Breast epithelium (tissue), 4 donors: ENCODE measurements around the gene DYSF. TPM values are rescaled to one million over a fixed set of nuclear protein-coding genes. Genes with fewer than 3 reads are reported as not detected.

Source experiments
- DNase-seq, 2 donors: peaks; one replicate each; pipeline ENCODE4 v3.0.0-alpha.2; 2019; ENCODE audit warnings: low spot score in 2 of 2
- H3K27ac ChIP-seq, 2 donors: fragments of 200-600 bp; sonication (generic) in 1 of 2; one replicate each; pipeline ENCODE4 v1.5.1; 2016 to 2019; ENCODE audit warnings: mild to moderate bottlenecking in 1 of 2
- H3K27me3 ChIP-seq, 2 donors: fragments of 200-600 bp; sonication (generic) in 1 of 2; one replicate each; pipeline versions ENCODE4 v1.5.1 to v1.6.0; 2017 to 2019; ENCODE audit warnings: control low read depth in 1 of 2, mild to moderate bottlenecking in 1 of 2
- H3K36me3 ChIP-seq: fragments of 200-600 bp; one replicate; pipeline ENCODE4 v1.5.1; 2019
- H3K4me1 ChIP-seq, 2 donors: fragments of 200-600 bp; sonication (generic); one replicate each; pipeline ENCODE4 v1.5.1; 2016 to 2019; ENCODE audit warnings: control low read depth in 1 of 2
- H3K4me3 ChIP-seq, 3 donors: fragments of 200-600 bp; sonication (generic); 1 replicate in 2 of 3; 2 replicates in 1 of 3; pipeline ENCODE4 v1.5.1; 2016 to 2019; ENCODE audit warnings: mild to moderate bottlenecking in 3 of 3, moderate library complexity in 2 of 3
- H3K9me3 ChIP-seq, 2 donors: fragments of 200-600 bp; sonication (generic) in 1 of 2; one replicate each; pipeline ENCODE4 v1.5.1; 2016 to 2019; ENCODE audit warnings: control low read depth in 1 of 2
- CTCF ChIP-seq, 3 donors: fragments of 450-650 bp; IDR thresholded peaks; one replicate each; pipeline ENCODE4 v1.5.1; 2016 to 2017; ENCODE audit warnings: antibody characterized with exemption in 3 of 3, mild to moderate bottlenecking in 3 of 3, moderate library complexity in 3 of 3
- POLR2A ChIP-seq: fragments of 450-650 bp; IDR thresholded peaks from one replicate; pipeline ENCODE4 v1.6.1; 2016; ENCODE audit warnings: antibody characterized with exemption, mild to moderate bottlenecking, moderate library complexity
- POLR2AphosphoS5 ChIP-seq, 3 donors: sonication (generic); formaldehyde crosslinking; IDR thresholded peaks; one replicate each; pipeline ENCODE4 v1.6.1; 2017; ENCODE audit warnings: antibody characterized with exemption in 3 of 3
- intact Hi-C: fragments of 100-400 bp; cut with DNase I; formaldehyde crosslinking; loops from one replicate; pipeline ENCODE4 v1.15.1; 2023; ENCODE audit warnings: low total_unique reads
- total RNA-seq, 3 donors: library from RNA; depleted of rRNA; stranded (reverse); fragments of >200 nt; gene quantifications; one replicate each; pipeline ENCODE4 v1.1.0, GENCODE V29; 2016

The DYSF gene
- total RNA-seq, 3 donors from 2014 or later = 3.0 to 15.7 (median 4.8) TPM

- Histone ChIP-seq H3K4me3 (no peak overlapping the region), H3K36me3 (no peaks in the 10 kb centered on the region), H3K9me3 (no peaks in the 10 kb centered on the region), H3K4me1 (no peaks in the 10 kb centered on the region), H3K27ac (no peak overlapping the region), H3K27me3 (no peaks in the 10 kb centered on the region)
- DNase-seq = no peak
- TF ChIP-seq CTCF (IDR thresholded peaks at IDR 0.05) (no peak), POLR2A (no peak), POLR2AphosphoS5 (IDR thresholded peaks at IDR 0.05) (no peak)
- intact Hi-C loops = no loop called here
Measured at GRCh38 chr2:71513721-71514120, 60.4 kb downstream of the DYSF start.

GRCh38 chr2:71516253-71516888 is 63.0 kb downstream of the DYSF start:
- Histone ChIP-seq H3K27ac (no peak overlapping the region), H3K9me3 (no peaks in the 10 kb centered on the region), H3K27me3 (no peaks in the 10 kb centered on the region), H3K36me3 (no peaks in the 10 kb centered on the region), H3K4me1 (no peaks in the 10 kb centered on the region), H3K4me3 (no peak overlapping the region)
- intact Hi-C loops = no loop called here
- DNase-seq = no peak
- no peak for TF ChIP-seq CTCF (IDR thresholded peaks at IDR 0.05)
- no peak for TF ChIP-seq POLR2A
- no peak for TF ChIP-seq POLR2AphosphoS5 (IDR thresholded peaks at IDR 0.05)

GRCh38 chr2:71517851-71518250 is 64.5 kb downstream of the DYSF start:
- Histone ChIP-seq H3K36me3 (no peaks in the 10 kb centered on the region), H3K9me3 (no peaks in the 10 kb centered on the region), H3K27ac (no peak overlapping the region), H3K27me3 (no peaks in the 10 kb centered on the region), H3K4me1 (no peaks in the 10 kb centered on the region), H3K4me3 (no peak overlapping the region)
- DNase-seq = no peak
- no peak for TF ChIP-seq POLR2AphosphoS5 (IDR thresholded peaks at IDR 0.05)
- no peak for TF ChIP-seq CTCF (IDR thresholded peaks at IDR 0.05)
- TF ChIP-seq POLR2A = no peak
- intact Hi-C loops = no loop called here

GRCh38 chr2:71521436-71521950 is 68.1 kb downstream of the DYSF start:
- TF ChIP-seq POLR2AphosphoS5 (IDR thresholded peaks at IDR 0.05) (no peak), POLR2A (no peak), CTCF (IDR thresholded peaks at IDR 0.05) (no peak)
- H3K27ac ChIP-seq = no peak overlapping the region
- no peaks in the 10 kb centered on the region for H3K27me3 ChIP-seq
- no peaks in the 10 kb centered on the region for H3K9me3 ChIP-seq
- no peaks in the 10 kb centered on the region for H3K4me1 ChIP-seq
- no peak overlapping the region for H3K4me3 ChIP-seq
- no peaks in the 10 kb centered on the region for H3K36me3 ChIP-seq
- peak in 1 of 2 donors; percentile 33 for DNase-seq
- intact Hi-C loops = no loop called here

- H3K4me1 ChIP-seq = no peaks in the 10 kb centered on the region
- intact Hi-C loops = no loop called here
- no peaks in the 10 kb centered on the region for H3K27me3 ChIP-seq
- H3K4me3 ChIP-seq = no peak overlapping the region
- no peak overlapping the region for H3K27ac ChIP-seq
- H3K9me3 ChIP-seq = no peaks in the 10 kb centered on the region
- TF ChIP-seq POLR2AphosphoS5 (IDR thresholded peaks at IDR 0.05) = no peak
- no peak for TF ChIP-seq CTCF (IDR thresholded peaks at IDR 0.05)
- no peak for TF ChIP-seq POLR2A
- no peaks in the 10 kb centered on the region for H3K36me3 ChIP-seq
- peak in 1 of 2 donors; percentile 20 for DNase-seq
Measured at GRCh38 chr2:71524476-71524875, 71.1 kb downstream of the DYSF start.
